Peyer's patch (tissue), 4 donors: ENCODE data around the gene SCLY.

Experiments used
- POLR2A ChIP-seq, 2 donors: fragments of 450-650 bp; IDR thresholded peaks; one replicate each; pipeline ENCODE4 v1.5.1; 2017; ENCODE audit warnings: antibody characterized with exemption in 2 of 2, mild to moderate bottlenecking in 2 of 2, moderate library complexity in 2 of 2
- TF ChIP-seq, protein P1 (sequence below), 6 experiments: fragments of 450-650 bp in 4 of 6; fragments of 200-600 bp in 2 of 6; sonication (generic) in 1 of 6; IDR thresholded peaks; one replicate each; pipeline ENCODE4 v1.5.1; 2017 to 2019; ENCODE audit warnings: antibody characterized with exemption in 6 of 6, mild to moderate bottlenecking in 3 of 6, moderate library complexity in 1 of 6

- TF ChIP-seq, protein P1, sequence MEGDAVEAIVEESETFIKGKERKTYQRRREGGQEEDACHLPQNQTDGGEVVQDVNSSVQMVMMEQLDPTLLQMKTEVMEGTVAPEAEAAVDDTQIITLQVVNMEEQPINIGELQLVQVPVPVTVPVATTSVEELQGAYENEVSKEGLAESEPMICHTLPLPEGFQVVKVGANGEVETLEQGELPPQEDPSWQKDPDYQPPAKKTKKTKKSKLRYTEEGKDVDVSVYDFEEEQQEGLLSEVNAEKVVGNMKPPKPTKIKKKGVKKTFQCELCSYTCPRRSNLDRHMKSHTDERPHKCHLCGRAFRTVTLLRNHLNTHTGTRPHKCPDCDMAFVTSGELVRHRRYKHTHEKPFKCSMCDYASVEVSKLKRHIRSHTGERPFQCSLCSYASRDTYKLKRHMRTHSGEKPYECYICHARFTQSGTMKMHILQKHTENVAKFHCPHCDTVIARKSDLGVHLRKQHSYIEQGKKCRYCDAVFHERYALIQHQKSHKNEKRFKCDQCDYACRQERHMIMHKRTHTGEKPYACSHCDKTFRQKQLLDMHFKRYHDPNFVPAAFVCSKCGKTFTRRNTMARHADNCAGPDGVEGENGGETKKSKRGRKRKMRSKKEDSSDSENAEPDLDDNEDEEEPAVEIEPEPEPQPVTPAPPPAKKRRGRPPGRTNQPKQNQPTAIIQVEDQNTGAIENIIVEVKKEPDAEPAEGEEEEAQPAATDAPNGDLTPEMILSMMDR (IDR thresholded peaks at IDR 0.05): no peak
- no peak for TF ChIP-seq POLR2A (IDR thresholded peaks at IDR 0.05)
Measured at GRCh38 chr2:238019962-238020361, 40.8 kb upstream of the SCLY start.
